SU-DHL-6 (cell line): Measurements from ENCODE around the gene ATP8A1.

Source experiments
- H2AFZ ChIP-seq: fragments of 200-600 bp; sonication (generic); 2 replicates; pipeline ENCODE4 v1.6.1; 2014; ENCODE audit warnings: low read depth, mild to moderate bottlenecking, moderate library complexity, mixed read lengths, antibody characterized with exemption, low read length; ENCODE audit not compliant: severe bottlenecking
- H3F3A ChIP-seq: fragments of 200-600 bp; shearing (Covaris generic); 2 replicates; pipeline ENCODE4 v1.6.0; 2016; ENCODE audit warnings: antibody characterized with exemption, mild to moderate bottlenecking; ENCODE audit not compliant: insufficient read depth
- H3K27ac ChIP-seq: fragments of 200-600 bp; sonication (generic); 2 replicates; pipeline ENCODE4 v1.5.1; 2016; ENCODE audit warnings: low read depth, mild to moderate bottlenecking, low read length, moderate library complexity, mixed read lengths
- H3K27me3 ChIP-seq: fragments of 200-600 bp; sonication (generic), shearing (Covaris generic); 2 replicates; pipeline ENCODE4 v1.6.0; 2014; ENCODE audit warnings: mild to moderate bottlenecking, low read length
- H3K36me3 ChIP-seq: fragments of 200-600 bp; sonication (generic); 2 replicates; pipeline ENCODE4 v1.6.1; 2014; ENCODE audit warnings: mild to moderate bottlenecking, low read length, mixed read lengths
- H3K4me2 ChIP-seq: fragments of 300-600, 200-600 bp; shearing (Covaris generic), sonication (generic); 2 replicates; pipeline ENCODE4 v1.6.0; 2014; ENCODE audit warnings: low read length, low read depth, mild to moderate bottlenecking; ENCODE audit not compliant: poor library complexity, severe bottlenecking
- H3K4me3 ChIP-seq: fragments of 200-600 bp; sonication (generic); 2 replicates; pipeline ENCODE4 v1.5.1; 2014; ENCODE audit warnings: antibody characterized with exemption, low read length, mild to moderate bottlenecking, mixed read lengths; ENCODE audit not compliant: insufficient read depth, poor library complexity, severe bottlenecking
- H3K79me2 ChIP-seq: fragments of 200-600 bp; sonication (generic); 2 replicates; pipeline ENCODE4 v1.6.1; 2014; ENCODE audit warnings: mild to moderate bottlenecking, low read length, moderate library complexity; ENCODE audit not compliant: insufficient read depth
- H3K9ac ChIP-seq: fragments of 200-600 bp; sonication (generic); 2 replicates; pipeline ENCODE4 v1.7.0; 2014; ENCODE audit warnings: mild to moderate bottlenecking, low read length
- H3K9me2 ChIP-seq: fragments of 200-600 bp; sonication (generic); replicated peaks from 2 replicates; pipeline ENCODE4 v1.6.1; 2014; ENCODE audit warnings: low read length; ENCODE audit not compliant: insufficient read depth
- H3K9me3 ChIP-seq: fragments of 200-600 bp; sonication (generic); 2 replicates; pipeline ENCODE4 v1.6.1; 2014; ENCODE audit warnings: low read length, mixed read lengths; ENCODE audit not compliant: insufficient read depth
- H4K20me1 ChIP-seq: fragments of 200-600 bp; sonication (generic); 2 replicates; pipeline ENCODE4 v1.6.1; 2014; ENCODE audit warnings: low read depth, mild to moderate bottlenecking, antibody characterized with exemption, low read length, moderate library complexity, mixed read lengths
- CTCF ChIP-seq: fragments of 200-600 bp; sonication (generic); IDR thresholded peaks from one replicate; pipeline ENCODE4 v1.5.1; 2017; ENCODE audit warnings: antibody characterized with exemption, mild to moderate bottlenecking, low read length, moderate library complexity; ENCODE audit not compliant: insufficient read depth, poor library complexity, severe bottlenecking
- EZH2phosphoT487 ChIP-seq: fragments of 200-600 bp; sonication (generic), shearing (Covaris generic); conservative IDR thresholded peaks from 2 replicates; pipeline ENCODE4 v1.6.1; 2018; ENCODE audit warnings: mild to moderate bottlenecking, antibody characterized with exemption, low read length, moderate library complexity, mixed read lengths

The ATP8A1 gene

GRCh38 chr4:42480717-42481116, 176.2 kb downstream of the ATP8A1 start:
- no peaks in the 10 kb centered on the region for H3F3A ChIP-seq
- H2AFZ ChIP-seq = no peak overlapping the region
- no peaks in the 10 kb centered on the region for H3K36me3 ChIP-seq
- H3K9ac ChIP-seq = no peak overlapping the region
- H3K4me2 ChIP-seq = no peak overlapping the region
- no peaks in the 10 kb centered on the region for H3K27me3 ChIP-seq
- no peak overlapping the region for H3K4me3 ChIP-seq
- no peaks in the 10 kb centered on the region for H3K9me2 ChIP-seq
- no peaks in the 10 kb centered on the region for H3K9me3 ChIP-seq
- no peak for TF ChIP-seq CTCF
- TF ChIP-seq EZH2phosphoT487 = no peak
- H3K79me2 ChIP-seq = no peaks in the 10 kb centered on the region
- H4K20me1 ChIP-seq = no peaks in the 10 kb centered on the region
- H3K27ac ChIP-seq = no peak overlapping the region

GRCh38 chr4:42480281-42480680, 176.6 kb downstream of the ATP8A1 start:
- no peak overlapping the region for H2AFZ ChIP-seq
- no peak overlapping the region for H3K9ac ChIP-seq
- no peaks in the 10 kb centered on the region for H3K9me3 ChIP-seq
- no peaks in the 10 kb centered on the region for H4K20me1 ChIP-seq
- no peaks in the 10 kb centered on the region for H3K9me2 ChIP-seq
- TF ChIP-seq CTCF (no peak), EZH2phosphoT487 (no peak)
- H3K36me3 ChIP-seq = no peaks in the 10 kb centered on the region
- no peak overlapping the region for H3K27ac ChIP-seq
- no peak overlapping the region for H3K4me2 ChIP-seq
- no peaks in the 10 kb centered on the region for H3F3A ChIP-seq
- no peak overlapping the region for H3K4me3 ChIP-seq
- no peaks in the 10 kb centered on the region for H3K27me3 ChIP-seq
- H3K79me2 ChIP-seq = no peaks in the 10 kb centered on the region

GRCh38 chr4:42478946-42479345, 178.0 kb downstream of the ATP8A1 start:
- no peaks in the 10 kb centered on the region for H3K9me3 ChIP-seq
- no peak overlapping the region for H3K27ac ChIP-seq
- TF ChIP-seq CTCF = no peak
- no peak for TF ChIP-seq EZH2phosphoT487
- no peaks in the 10 kb centered on the region for H4K20me1 ChIP-seq
- H3K36me3 ChIP-seq = no peaks in the 10 kb centered on the region
- H3K9ac ChIP-seq = no peak overlapping the region
- H3K4me2 ChIP-seq = no peak overlapping the region
- H3K4me3 ChIP-seq = no peak overlapping the region
- no peaks in the 10 kb centered on the region for H3K79me2 ChIP-seq
- H3K27me3 ChIP-seq = no peaks in the 10 kb centered on the region
- no peak overlapping the region for H2AFZ ChIP-seq
- no peaks in the 10 kb centered on the region for H3F3A ChIP-seq
- no peaks in the 10 kb centered on the region for H3K9me2 ChIP-seq
